NK-92 (cell line): ENCODE results near the gene SYT15.
"Not testable (repeated sequence)": the region's sequence is repeated elsewhere in the genome, so short reads cannot be mapped to it uniquely, and the experiment has no call there.

Experiments used
- DNase-seq: peaks from one replicate; lab custom pipeline; 2025; ENCODE audit not compliant: unreplicated experiment; lab: John Stamatoyannopoulos, UW

SYT15 gene

GRCh38 chr10:46578474-46579178 lies at the start of gene SYT15:
Gene SYT15, plus strand, starts transcription at chr10:46579128. Its CDS starts 41 bp downstream, at chr10:46579169.
- not testable (repeated sequence) for DNase-seq

- not testable (repeated sequence) for DNase-seq
Observed at GRCh38 chr10:46529742-46530141, 49.2 kb upstream of the SYT15 start.

- no peak for DNase-seq
Observed at GRCh38 chr10:46530249-46531186, 48.4 kb upstream of the SYT15 start.

- not testable (repeated sequence) for DNase-seq
Observed at GRCh38 chr10:46532256-46532655, 46.7 kb upstream of the SYT15 start.

- DNase-seq = no peak
Observed at GRCh38 chr10:46534828-46535524, 44.0 kb upstream of the SYT15 start.

GRCh38 chr10:46536171-46536570 lies 42.8 kb upstream of the SYT15 start:
- no peak for DNase-seq

- no peak for DNase-seq
Observed at GRCh38 chr10:46536781-46537180, 42.1 kb upstream of the SYT15 start.

- no peak for DNase-seq
Observed at GRCh38 chr10:46537309-46537708, 41.6 kb upstream of the SYT15 start.

- DNase-seq = no peak
Observed at GRCh38 chr10:46538155-46538554, 40.8 kb upstream of the SYT15 start.

- DNase-seq = no peak
Observed at GRCh38 chr10:46538717-46539426, 40.1 kb upstream of the SYT15 start.

- DNase-seq = no peak
Observed at GRCh38 chr10:46539596-46540411, 39.1 kb upstream of the SYT15 start.

GRCh38 chr10:46540412-46541016 lies 38.4 kb upstream of the SYT15 start:
- no peak for DNase-seq

- no peak for DNase-seq
Observed at GRCh38 chr10:46541017-46541661, 37.8 kb upstream of the SYT15 start.

GRCh38 chr10:46541735-46542566 lies 37.0 kb upstream of the SYT15 start:
- no peak for DNase-seq

- no peak for DNase-seq
Observed at GRCh38 chr10:46542567-46543465, 36.1 kb upstream of the SYT15 start.

- no peak for DNase-seq
Observed at GRCh38 chr10:46543466-46544377, 35.2 kb upstream of the SYT15 start.
